Mucosa of stomach (tissue), 1 donor: ENCODE results near the gene QRFP.

Experiments
- H3K27me3 ChIP-seq: one replicate; pipeline ENCODE4 v1.7.0; 2013; ENCODE audit warnings: mild to moderate bottlenecking, low read length; ENCODE audit not compliant: control insufficient read depth, insufficient read depth
- H3K36me3 ChIP-seq: one replicate; pipeline ENCODE4 v1.7.0; 2013; ENCODE audit warnings: low read length; ENCODE audit not compliant: control insufficient read depth, insufficient read depth
- H3K4me1 ChIP-seq: one replicate; pipeline ENCODE4 v1.7.0; 2013; ENCODE audit warnings: mild to moderate bottlenecking, low read length; ENCODE audit not compliant: control insufficient read depth, insufficient read depth
- H3K4me3 ChIP-seq: one replicate; pipeline ENCODE4 v1.7.0; 2013; ENCODE audit warnings: low read length
- H3K9ac ChIP-seq: one replicate; pipeline ENCODE4 v1.7.0; 2013; ENCODE audit warnings: mild to moderate bottlenecking, low read length, moderate library complexity
- H3K9me3 ChIP-seq: one replicate; pipeline ENCODE4 v1.7.0; 2013; ENCODE audit warnings: mild to moderate bottlenecking, low read length, moderate library complexity; ENCODE audit not compliant: control insufficient read depth
- donor health status: Pancreatic carcinoma.

The QRFP gene

DNA sequence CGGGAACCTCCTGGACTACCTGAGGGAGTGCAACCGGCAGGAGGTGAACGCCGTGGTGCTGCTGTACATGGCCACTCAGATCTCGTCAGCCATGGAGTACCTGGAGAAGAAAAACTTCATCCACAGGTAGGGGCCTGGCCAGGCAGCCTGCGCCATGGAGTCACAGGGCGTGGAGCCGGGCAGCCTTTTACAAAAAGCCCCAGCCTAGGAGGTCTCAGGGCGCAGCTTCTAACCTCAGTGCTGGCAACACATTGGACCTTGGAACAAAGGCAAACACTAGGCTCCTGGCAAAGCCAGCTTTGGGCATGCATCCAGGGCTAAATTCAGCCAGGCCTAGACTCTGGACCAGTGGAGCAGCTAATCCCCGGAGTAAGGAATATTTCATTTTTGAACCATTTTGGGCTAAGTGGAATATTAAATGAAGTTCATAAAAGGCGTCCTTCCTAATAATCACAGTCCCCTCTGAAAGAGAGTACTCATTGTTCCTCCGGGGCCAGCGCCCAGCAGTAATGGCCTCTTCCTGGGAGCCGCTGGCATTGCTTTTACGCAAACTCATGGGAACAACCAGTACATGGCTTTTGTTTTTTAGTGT lies 23.6 kb downstream of the QRFP start:
- Histone ChIP-seq H3K9ac (peak overlapping the region; percentile 40), H3K27me3 (no peaks in the 10 kb centered on the region), H3K36me3 (peaks cover 7% of the 10 kb centered on the region), H3K4me3 (no peak overlapping the region), H3K9me3 (no peaks in the 10 kb centered on the region), H3K4me1 (peaks cover 16% of the 10 kb centered on the region)

DNA sequence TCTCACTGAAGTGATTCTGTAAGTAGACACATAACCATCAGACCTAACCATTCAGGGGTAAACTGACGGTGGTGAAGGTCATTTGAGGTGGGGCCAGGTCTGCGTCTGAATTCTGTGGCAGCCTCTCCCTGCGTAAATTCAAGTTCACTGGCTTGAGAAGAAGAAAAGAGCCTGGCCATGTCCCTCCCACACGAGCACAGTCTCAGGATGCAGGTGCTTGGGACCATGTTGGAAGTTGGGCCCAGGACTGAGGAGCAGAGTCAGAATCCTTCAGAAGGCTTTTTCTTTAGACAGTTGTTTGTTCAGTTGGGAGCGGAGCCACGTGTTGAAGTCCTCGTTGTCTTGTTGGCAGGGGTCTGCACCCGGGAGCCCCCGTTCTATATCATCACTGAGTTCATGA lies 24.1 kb downstream of the QRFP start:
- Histone ChIP-seq H3K36me3 (peaks cover 7% of the 10 kb centered on the region), H3K9me3 (no peaks in the 10 kb centered on the region), H3K9ac (peak overlapping the region; percentile 40), H3K4me1 (peaks cover 16% of the 10 kb centered on the region), H3K4me3 (no peak overlapping the region), H3K27me3 (no peaks in the 10 kb centered on the region)

DNA sequence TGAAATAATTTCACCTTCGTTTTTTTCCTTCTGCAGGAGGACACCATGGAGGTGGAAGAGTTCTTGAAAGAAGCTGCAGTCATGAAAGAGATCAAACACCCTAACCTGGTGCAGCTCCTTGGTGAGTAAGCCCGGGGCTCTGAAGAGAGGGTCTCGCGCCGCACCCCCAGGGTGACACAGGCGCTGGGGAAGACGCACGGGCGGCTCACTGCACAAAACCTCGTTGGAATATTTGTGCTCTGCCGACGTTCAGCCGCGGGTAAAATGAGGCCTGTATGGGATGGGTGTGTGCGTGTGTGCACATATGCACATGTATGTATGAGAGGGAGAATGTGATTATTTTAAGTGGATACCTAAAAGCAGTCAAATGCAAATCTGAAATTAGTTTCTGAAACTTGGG lies 24.5 kb downstream of the QRFP start:
- peaks cover 7% of the 10 kb centered on the region for H3K36me3 ChIP-seq
- peaks cover 16% of the 10 kb centered on the region for H3K4me1 ChIP-seq
- H3K9me3 ChIP-seq: no peaks in the 10 kb centered on the region
- no peak overlapping the region for H3K9ac ChIP-seq
- no peak overlapping the region for H3K4me3 ChIP-seq
- H3K27me3 ChIP-seq: no peaks in the 10 kb centered on the region

DNA sequence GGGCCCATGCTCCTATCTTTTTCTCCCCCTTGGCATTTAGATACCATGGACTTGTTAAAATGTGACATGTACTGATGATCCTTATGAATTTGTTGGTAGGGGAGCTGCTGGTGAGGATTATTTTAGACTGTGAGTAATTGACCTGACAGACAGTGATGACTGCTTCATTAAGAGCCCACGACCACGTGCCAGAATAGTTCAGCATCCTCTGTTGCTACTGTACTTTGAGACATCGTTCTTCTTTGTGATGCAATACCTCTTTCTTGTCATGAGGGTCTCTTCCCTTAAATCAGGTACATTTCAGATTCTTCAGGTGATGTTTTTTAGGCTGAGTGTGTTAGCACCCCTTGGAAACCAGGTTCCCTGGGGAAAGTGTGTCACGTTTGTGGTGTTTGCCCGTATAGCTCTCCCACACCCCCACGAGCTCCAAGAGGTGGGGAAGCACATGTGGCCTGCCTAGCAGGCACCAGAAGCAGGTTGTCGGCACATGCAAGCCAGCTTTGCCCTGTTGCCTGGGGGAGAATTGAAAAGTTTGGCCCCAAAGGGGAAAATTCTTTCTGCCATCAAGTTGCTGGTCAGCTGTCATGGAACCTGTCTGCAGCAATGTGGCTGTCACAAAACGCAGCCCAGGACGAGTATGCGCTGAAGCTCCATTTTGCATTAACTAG lies 25.1 kb downstream of the QRFP start:
- Histone ChIP-seq H3K9ac (no peak overlapping the region), H3K4me3 (no peak overlapping the region), H3K9me3 (no peaks in the 10 kb centered on the region), H3K4me1 (peaks cover 16% of the 10 kb centered on the region), H3K27me3 (no peaks in the 10 kb centered on the region), H3K36me3 (peaks cover 7% of the 10 kb centered on the region)

DNA sequence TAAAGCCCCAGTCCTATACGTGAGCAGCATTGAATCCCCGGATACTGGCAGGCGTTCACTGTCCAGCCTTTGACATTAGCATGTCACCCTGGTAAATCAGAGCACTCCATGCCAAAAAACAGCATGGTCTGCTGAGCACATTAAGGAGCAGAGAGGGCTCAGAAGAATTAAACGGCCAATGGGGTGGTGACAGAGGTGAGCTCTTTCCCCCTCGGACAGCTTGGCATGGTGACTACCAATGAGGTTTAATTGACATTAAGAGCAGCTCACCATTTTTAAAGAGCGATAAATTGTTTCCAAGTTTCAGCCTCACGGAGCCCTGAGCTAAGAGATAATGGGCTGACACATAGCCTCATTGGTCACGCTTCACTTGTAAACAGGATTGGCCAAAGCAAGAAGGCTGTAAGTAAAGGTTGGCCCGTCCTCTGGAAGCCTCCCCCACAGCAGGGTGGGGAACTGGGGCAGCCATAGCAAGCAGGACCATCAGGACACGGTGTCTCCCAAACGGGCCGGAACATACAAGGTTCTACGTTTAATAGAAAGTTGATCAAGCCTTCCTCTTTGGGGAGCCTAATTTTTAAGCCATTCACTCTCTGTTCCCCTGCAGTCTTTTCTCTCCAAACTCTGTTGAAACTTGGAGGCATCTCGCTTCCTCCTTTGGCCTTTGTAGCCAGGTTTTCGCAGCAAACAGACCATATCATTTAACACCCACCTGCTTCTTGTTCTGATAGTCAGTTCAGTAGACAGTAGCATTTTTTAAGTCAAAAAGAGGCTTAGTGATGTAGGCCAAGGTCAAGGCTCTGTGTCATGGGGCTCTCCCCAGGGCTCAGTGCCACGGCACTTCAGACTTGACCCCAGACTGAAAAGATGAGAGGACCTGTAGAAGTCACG lies 25.9 kb downstream of the QRFP start:
- Histone ChIP-seq H3K9ac (no peak overlapping the region), H3K27me3 (no peaks in the 10 kb centered on the region), H3K4me1 (peaks cover 16% of the 10 kb centered on the region), H3K4me3 (no peak overlapping the region), H3K9me3 (no peaks in the 10 kb centered on the region), H3K36me3 (peaks cover 7% of the 10 kb centered on the region)

DNA sequence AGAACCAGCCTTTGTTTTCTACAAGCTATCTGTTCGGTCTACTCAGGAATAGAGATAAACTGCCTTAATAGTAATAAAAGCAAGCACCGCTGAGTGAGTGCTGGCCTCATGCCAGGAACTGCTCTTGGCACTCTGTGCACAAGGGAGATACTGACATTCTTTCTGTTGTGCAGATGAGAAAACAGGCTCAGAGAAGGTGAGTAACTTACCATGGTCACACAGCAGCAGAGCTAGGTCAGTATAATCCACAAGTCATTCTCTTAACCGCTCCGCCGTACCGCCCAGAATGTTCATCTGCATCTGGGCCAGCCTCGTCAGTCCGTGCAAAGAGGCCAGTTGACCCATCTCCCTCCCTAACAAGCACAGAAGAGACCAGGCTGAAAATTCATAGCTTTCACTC lies 27.4 kb downstream of the QRFP start:
- Histone ChIP-seq H3K36me3 (peaks cover under 1% of the 10 kb centered on the region), H3K4me1 (peaks cover 16% of the 10 kb centered on the region), H3K27me3 (no peaks in the 10 kb centered on the region), H3K4me3 (no peak overlapping the region), H3K9ac (no peak overlapping the region), H3K9me3 (no peaks in the 10 kb centered on the region)

DNA sequence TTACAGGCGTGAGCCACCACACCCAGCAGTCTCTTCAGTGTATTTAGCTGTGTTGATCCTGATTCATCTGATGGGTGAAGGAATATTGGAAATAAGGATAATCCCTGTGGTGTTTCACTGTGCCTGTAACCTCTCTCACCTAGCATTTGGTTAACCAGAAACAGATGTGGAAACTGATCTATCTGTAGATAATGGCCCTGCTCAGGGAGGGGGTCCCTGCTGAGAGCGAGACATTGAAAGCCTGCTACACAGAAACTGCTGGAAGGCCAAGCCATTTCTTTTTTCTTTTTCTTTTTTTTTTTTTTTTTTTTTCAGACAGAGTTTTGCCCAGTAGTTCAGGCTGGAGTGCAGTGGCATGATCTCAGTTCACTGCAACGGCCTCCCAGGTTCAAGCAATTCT lies 28.4 kb downstream of the QRFP start:
- H3K4me3 ChIP-seq: no peak overlapping the region
- no peaks in the 10 kb centered on the region for H3K9me3 ChIP-seq
- H3K4me1 ChIP-seq: peaks cover 12% of the 10 kb centered on the region
- no peaks in the 10 kb centered on the region for H3K27me3 ChIP-seq
- no peaks in the 10 kb centered on the region for H3K36me3 ChIP-seq
- H3K9ac ChIP-seq: no peak overlapping the region

DNA sequence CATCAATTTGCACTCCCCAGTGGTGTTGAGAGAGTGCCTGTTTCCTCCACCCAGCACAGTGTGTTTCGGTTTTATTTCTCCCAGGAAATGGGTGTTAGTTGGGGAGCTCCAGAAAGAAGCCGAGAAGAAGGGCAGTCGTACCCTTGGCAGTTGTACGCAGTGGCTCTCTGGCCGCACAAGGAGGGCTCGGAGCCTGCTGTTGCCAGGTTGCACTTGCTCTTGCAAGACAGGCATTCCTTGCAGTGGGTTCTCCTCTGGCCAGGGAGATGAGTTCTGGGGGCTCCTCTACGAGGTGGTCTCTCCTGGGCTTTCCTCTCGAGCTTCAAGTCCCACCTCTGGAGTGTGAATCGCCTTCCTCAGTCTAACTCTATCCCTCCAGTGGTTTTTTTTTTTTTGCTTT lies 29.1 kb downstream of the QRFP start:
- no peaks in the 10 kb centered on the region for H3K9me3 ChIP-seq
- H3K27me3 ChIP-seq: no peaks in the 10 kb centered on the region
- H3K36me3 ChIP-seq: no peaks in the 10 kb centered on the region
- H3K9ac ChIP-seq: no peak overlapping the region
- no peak overlapping the region for H3K4me3 ChIP-seq
- peaks cover 5% of the 10 kb centered on the region for H3K4me1 ChIP-seq

DNA sequence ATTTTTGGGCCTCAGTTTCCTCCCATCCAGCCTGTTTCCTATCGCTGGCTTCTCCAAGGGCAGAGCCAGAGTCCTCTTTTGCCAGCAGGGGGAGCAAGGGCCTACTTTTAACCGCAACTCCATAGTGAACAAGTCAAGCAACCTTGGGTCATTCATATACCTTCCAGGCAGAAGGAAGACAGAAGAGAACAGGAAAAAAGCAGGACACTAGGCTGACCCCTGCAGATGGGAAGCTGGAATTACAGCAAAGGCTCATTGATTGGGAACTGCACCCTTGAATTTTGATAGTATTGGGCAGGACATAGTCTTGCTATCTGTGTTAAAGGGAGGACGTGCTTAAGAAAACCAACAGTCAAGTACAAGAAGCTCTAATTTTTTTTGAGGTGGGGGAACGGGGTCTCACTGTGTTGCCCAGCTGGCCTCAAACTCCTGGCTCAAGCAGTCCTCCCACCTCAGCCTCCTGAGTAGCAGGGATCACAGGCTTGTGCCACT lies 30.1 kb downstream of the QRFP start:
- no peak overlapping the region for H3K9ac ChIP-seq
- H3K27me3 ChIP-seq: no peaks in the 10 kb centered on the region
- no peaks in the 10 kb centered on the region for H3K4me1 ChIP-seq
- no peak overlapping the region for H3K4me3 ChIP-seq
- H3K36me3 ChIP-seq: no peaks in the 10 kb centered on the region
- H3K9me3 ChIP-seq: no peaks in the 10 kb centered on the region

DNA sequence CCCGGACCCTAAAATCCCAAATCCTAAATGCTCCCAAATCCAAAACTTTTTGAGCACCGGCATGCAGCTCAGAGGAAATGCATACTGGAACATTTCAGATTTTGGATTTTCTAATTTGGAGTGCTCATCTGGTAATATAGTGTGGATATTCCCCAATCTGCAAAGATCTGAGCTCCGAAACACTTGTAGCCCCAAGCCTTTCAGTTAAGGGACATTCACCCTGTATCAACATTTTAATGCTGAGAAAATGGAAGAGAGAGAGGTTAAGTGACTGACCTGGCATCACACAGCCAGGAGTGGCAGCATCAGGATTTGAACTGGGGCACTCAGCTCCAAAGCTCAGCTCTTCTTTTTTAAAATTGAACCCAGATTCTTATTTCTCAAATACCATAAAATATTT lies 30.7 kb downstream of the QRFP start:
- Histone ChIP-seq H3K4me3 (no peak overlapping the region), H3K9ac (no peak overlapping the region), H3K9me3 (no peaks in the 10 kb centered on the region), H3K4me1 (no peaks in the 10 kb centered on the region), H3K36me3 (no peaks in the 10 kb centered on the region), H3K27me3 (no peaks in the 10 kb centered on the region)

DNA sequence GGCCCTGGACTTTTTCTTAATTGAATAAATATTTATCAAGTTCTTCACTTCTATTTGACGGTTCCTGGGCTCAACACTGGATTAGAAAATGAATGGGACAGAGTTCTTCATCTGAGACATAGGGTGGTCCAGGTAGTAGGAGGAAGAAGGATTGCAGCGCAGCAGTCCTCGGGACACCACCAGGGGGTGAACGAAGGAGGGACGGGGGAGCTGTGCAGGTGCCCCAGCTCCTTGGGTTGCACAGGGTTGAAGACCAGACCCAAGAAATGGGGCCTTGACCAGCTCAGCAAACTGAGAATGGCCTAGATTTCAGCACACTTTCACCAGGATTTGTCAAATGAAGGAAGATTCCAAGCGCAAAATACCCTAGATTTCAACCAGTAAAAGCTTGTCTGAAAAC lies 32.1 kb downstream of the QRFP start:
- no peak overlapping the region for H3K9ac ChIP-seq
- no peaks in the 10 kb centered on the region for H3K4me1 ChIP-seq
- no peaks in the 10 kb centered on the region for H3K9me3 ChIP-seq
- no peak overlapping the region for H3K4me3 ChIP-seq
- no peaks in the 10 kb centered on the region for H3K36me3 ChIP-seq
- H3K27me3 ChIP-seq: no peaks in the 10 kb centered on the region

DNA sequence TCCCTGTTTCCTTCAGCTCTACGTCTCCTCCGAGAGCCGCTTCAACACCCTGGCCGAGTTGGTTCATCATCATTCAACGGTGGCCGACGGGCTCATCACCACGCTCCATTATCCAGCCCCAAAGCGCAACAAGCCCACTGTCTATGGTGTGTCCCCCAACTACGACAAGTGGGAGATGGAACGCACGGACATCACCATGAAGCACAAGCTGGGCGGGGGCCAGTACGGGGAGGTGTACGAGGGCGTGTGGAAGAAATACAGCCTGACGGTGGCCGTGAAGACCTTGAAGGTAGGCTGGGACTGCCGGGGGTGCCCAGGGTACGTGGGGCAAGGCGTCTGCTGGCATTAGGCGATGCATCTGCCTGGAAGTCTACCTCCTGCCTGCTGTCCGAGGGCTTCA lies 33.9 kb downstream of the QRFP start:
- no peak overlapping the region for H3K9ac ChIP-seq
- H3K9me3 ChIP-seq: no peaks in the 10 kb centered on the region
- H3K4me3 ChIP-seq: no peak overlapping the region
- H3K4me1 ChIP-seq: no peaks in the 10 kb centered on the region
- H3K27me3 ChIP-seq: no peaks in the 10 kb centered on the region
- no peaks in the 10 kb centered on the region for H3K36me3 ChIP-seq
